Measurements from ENCODE around the gene PVALB.

The PVALB gene

DNA sequence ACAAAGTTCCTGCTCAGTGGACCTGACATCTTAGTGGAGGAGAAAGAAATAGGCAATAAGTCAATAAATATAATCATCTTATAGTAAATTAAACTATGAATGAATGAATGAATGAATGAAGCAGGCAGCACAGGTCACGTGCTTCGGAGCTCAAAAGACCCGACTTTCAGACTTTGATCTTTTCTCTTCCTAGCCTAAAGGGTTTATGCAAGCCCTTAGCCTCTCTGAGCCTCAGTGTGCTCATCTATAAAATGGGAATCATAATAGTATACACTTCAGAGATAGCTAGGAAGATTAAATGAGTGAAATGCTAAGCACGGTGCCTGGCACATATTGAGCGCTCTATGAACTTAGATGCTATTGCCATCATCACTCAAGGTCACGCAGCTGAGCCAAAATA, 7.5 kb downstream of the PVALB start:
- DNase-seq = no peak

- DNase-seq = peak; percentile 71
Measured at GRCh38 chr22:36808721-36809344, 8.0 kb downstream of the PVALB start.

DNA sequence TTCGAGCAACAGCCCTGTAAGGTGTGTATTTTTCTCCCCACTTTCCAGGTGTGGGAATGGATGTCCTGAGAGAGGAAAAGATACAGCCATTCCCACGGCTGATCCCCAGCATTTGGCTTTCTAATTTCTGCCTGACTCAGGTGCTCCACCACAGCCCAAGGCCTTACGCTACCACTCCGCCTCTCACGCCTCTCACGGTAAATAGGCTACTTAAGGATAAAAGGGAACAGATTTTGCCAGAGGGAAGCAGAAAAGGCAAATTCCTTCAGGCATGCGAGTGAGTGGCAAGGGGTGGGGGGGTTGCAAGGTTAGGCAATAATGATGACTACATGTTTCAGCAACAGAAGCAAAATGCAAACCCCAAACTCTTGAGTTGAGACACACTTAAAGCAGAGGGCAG, 9.2 kb downstream of the PVALB start:
- DNase-seq = no peak

DNA sequence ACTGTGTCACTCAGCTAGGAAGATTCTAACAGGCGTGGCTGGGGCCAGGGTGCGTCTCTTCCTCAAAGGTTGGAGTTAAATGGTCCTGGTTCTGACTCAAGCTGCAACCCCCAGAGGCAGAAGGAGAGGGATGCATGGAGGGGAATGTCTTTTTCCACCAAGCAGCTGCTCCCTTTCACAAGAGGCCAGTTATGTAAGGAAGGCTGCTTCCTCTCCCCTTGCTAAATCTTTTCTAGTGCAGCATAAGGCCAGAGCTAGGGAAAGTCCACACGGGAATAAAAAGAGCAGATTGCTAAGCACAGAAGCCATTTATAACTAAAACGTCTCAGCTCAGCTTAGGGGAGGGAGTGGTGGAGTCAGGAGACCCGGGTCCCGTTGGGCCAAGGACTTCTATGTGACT, 10.0 kb downstream of the PVALB start:
- no peak for DNase-seq

DNA sequence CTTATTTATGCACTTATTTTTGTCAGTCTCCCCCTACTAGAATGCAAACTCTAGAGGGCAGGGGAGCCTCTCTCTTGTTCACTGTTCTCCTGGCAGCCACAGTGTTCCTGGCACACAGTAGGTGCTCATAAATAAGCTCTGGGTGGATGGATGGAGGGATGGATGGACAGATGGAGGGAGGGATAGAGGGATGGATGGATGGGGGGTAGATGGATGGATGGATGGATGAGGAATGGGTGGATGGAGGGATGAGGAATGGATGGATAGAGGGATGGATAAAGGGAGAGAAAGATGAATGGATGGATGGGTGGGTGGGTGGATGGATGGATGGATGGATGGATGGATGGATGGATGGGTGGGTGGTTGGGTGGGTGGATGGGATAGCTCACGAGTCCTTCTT, 13.5 kb downstream of the PVALB start:
- no peak for DNase-seq

DNA sequence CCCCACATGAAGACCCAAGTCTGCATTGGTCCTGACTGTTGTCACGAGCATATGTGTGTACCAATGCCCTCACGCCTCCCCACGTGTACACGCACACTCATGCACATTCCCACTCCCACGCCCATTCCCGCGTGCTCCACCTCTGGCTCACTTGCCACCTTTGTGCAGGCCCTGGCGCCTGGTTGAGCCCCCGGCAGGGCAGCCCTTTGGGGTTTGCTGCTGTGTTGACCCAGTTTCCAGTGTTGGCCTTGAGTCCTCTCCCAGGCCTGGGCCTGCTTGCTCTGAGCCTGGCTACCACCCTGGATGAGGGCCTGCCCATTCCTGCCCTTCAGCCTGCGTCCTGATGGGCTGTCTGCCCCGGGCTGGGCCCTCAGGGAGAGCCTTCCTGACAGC, 18.2 kb downstream of the PVALB start:
- DNase-seq = no peak

DNA sequence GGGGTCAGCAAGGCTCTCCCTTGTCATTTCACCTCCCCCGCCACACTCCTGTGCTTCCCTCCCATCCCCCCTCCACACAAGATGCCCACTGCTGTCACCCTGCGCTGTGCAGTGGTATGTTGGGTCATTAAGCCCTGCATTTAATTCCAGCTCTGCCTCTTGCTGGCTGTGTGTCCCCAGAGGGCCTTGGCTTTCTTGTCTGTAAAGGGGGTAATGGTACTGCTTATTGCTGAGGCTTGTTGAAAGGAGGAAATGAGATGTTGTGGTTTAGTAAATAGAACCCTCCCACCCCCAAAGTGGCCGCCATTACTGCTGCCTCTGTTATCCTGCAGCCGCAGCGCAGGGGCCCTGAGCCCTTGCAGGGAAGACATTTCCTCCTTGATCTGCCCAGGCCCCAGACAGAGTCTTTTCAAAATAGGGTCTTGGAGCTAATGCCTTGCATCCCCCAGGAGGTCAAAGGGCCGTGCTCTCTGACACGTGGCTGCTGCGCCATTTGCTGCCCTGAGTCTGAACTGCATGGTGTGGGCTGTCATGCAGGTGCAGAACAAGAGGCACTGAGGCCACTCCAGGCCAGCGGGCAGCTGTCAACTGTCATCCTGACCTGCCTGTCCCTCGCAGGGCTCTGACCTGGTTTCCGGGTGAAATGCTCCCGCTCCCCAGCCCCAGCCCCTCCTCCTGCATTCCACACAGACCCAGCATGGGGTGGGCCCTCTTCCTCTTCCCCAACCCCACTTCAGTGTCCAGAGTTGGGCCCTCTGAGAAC, 18.7 kb downstream of the PVALB start:
- no peak for DNase-seq

DNA sequence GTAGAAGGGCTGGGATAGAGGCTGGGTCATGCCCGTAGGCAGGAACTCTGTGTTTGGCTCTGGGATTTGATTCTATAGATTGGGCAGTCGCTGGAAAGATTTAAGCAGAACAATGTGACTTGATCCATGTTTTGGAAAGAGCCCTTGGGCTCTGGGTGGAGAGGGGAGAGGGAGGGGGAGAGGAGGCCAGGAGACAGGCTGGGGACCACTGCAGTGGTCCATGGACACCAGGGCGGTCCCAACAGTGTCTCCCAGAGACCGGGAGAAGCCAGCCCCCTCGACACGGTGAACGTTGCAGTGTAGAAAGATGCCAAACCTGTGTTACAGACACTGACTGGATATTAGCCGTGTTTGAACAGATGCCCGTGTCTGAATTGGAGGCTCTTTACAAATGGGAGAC, 19.5 kb downstream of the PVALB start:
- DNase-seq = no peak

GRCh38 chr22:36796552-36797175, 20.2 kb downstream of the PVALB start:
- DNase-seq = no peak

GRCh38 chr22:36795633-36796032, 21.2 kb downstream of the PVALB start:
- peak; percentile 14 for DNase-seq

GRCh38 chr22:36790648-36791047, 26.2 kb downstream of the PVALB start:
- DNase-seq = no peak

- no peak for DNase-seq
Measured at GRCh38 chr22:36787204-36787988, 29.4 kb downstream of the PVALB start.

- no peak for DNase-seq
Measured at GRCh38 chr22:36783743-36784142, 33.1 kb downstream of the PVALB start.

GRCh38 chr22:36781656-36782627, 34.9 kb downstream of the PVALB start:
- peak; percentile 35 for DNase-seq

DNA sequence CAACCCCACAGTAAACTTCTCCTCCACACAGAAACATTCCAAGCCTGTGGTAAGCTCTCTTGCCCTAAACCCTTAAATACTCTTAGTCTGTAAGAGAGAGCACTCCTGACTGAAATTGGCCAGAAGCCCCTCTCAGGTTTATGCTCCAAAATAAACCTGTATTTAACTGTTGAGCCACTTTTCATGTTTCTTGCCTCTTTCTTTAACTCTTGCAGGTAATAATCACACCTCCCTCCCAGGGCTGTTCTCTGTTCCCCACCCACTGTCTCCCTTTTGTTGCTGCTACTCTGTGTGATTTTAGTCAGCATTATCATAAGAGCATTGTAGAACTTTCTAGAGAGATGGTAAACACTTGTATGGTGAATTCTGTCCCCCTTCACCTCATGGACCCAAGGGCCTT, 38.8 kb downstream of the PVALB start:
- no peak for DNase-seq

GRCh38 chr22:36776722-36777121, 40.1 kb downstream of the PVALB start:
- no peak for DNase-seq

- DNase-seq = peak; percentile 99
Measured at GRCh38 chr22:36775964-36776669, 40.7 kb downstream of the PVALB start, which contains the start of gene IFT27. Gene IFT27, minus strand, starts transcription at chr22:36776119. Its CDS starts 412 bp downstream, at chr22:36775707.

GRCh38 chr22:36775586-36775963, 41.3 kb downstream of the PVALB start:
- peak; percentile 16 for DNase-seq

DNA sequence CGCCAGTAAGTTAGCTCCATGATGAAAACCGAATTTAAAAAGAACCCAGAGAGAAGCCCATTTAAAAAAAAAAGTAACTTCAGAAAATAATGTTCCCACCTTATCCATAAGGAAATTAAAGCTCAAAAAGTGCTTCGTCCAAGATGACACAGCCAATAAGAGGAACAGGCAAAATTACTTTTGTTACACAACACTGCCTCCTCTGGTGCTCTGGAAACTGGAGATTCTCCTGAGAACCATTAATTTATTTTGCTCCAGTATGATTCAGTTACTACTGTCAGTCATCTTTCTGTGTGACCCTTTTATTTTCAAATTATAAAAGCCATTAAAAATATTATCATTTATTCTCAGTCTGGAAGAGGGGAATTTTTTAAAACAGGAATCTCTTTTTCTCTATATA, 42.9 kb downstream of the PVALB start:
- DNase-seq = no peak

GRCh38 chr22:36772451-36772850, 44.4 kb downstream of the PVALB start:
- DNase-seq = no peak

GRCh38 chr22:36771356-36772063, 45.3 kb downstream of the PVALB start:
- DNase-seq = no peak

Data from NCI-H2029 (cell line).